SK-N-SH (cell line): ENCODE measurements around the gene AXL. TPM values are rescaled to one million over a fixed set of nuclear protein-coding genes. Genes with fewer than 3 reads are reported as not detected.
A peak's percentile ranks its signal among the peaks of the same experiment; 100 is the strongest.

Experiments
- CTCF ChIA-PET: fragments of 300-600, 350-600 bp; formaldehyde crosslinking; extraction: SDS; loops from one replicate; lab custom pipeline; 2021; lab: Yijun Ruan, JAX
- POLR2A ChIA-PET: fragments of 350-600 bp; sonication (Branson Sonifier 250); formaldehyde crosslinking; extraction: SDS; loops from one replicate; lab custom pipeline; 2020; ENCODE audit warnings: antibody characterized with exemption, inconsistent platforms; lab: Yijun Ruan, JAX
- DNase-seq: peaks from one replicate; pipeline ENCODE4 v3.0.0; 2012
- H2AFZ ChIP-seq: fragments of 200-600 bp; sonication (generic); 2 replicates; pipeline ENCODE4 v1.8.1; 2016; ENCODE audit warnings: antibody characterized with exemption, mild to moderate bottlenecking, low read depth
- H3F3A ChIP-seq: fragments of 200-600 bp; sonication (generic); replicated peaks from 2 replicates; pipeline ENCODE3; 2016; ENCODE audit warnings: antibody characterized with exemption, mild to moderate bottlenecking; ENCODE audit not compliant: insufficient read depth
- H3K27ac ChIP-seq, 2 experiments: fragments of 200-500 bp in 1 of 2; fragments of 200-600 bp in 1 of 2; sonication (Bioruptor generic) in 1 of 2; sonication (generic), shearing (Covaris generic) in 1 of 2; 2 replicates each; pipeline versions ENCODE4 v1.5.1 to v1.6.1; 2014 to 2016; ENCODE audit warnings: low read depth in 2 of 2, inconsistent platforms in 1 of 2, low read length in 1 of 2, mild to moderate bottlenecking in 1 of 2, mixed read lengths in 1 of 2
- H3K27me3 ChIP-seq: fragments of 200-600 bp; sonication (generic), shearing (Covaris generic); 2 replicates; pipeline ENCODE4 v1.6.1; 2016; ENCODE audit warnings: mixed run types; ENCODE audit not compliant: insufficient read depth
- H3K36me3 ChIP-seq, 2 experiments: fragments of 200-500 bp in 1 of 2; fragments of 200-600 bp in 1 of 2; sonication (Bioruptor generic) in 1 of 2; sonication (generic) in 1 of 2; replicated peaks in 1 of 2; 2 replicates each; pipeline versions ENCODE3 to v1.5.1; 2014 to 2016; ENCODE audit warnings: low read length in 1 of 2, mild to moderate bottlenecking in 1 of 2; ENCODE audit not compliant: insufficient read depth in 2 of 2, control insufficient read depth in 1 of 2
- H3K4me1 ChIP-seq, 2 experiments: fragments of 200-500 bp in 1 of 2; fragments of 200-600 bp in 1 of 2; sonication (Bioruptor generic) in 1 of 2; sonication (generic), shearing (Covaris generic) in 1 of 2; 2 replicates each; pipeline versions ENCODE4 v1.5.1 to v1.6.1; 2014 to 2016; ENCODE audit warnings: low read depth in 1 of 2, low read length in 1 of 2, mixed run types in 1 of 2; ENCODE audit not compliant: insufficient read depth in 2 of 2, control insufficient read depth in 1 of 2
- H3K4me2 ChIP-seq: fragments of 200-600 bp; sonication (generic), shearing (Covaris generic); 2 replicates; pipeline ENCODE4 v1.6.1; 2017; ENCODE audit warnings: mixed run types
- H3K4me3 ChIP-seq, 2 experiments: fragments of 200-500 bp in 1 of 2; fragments of 200-600 bp in 1 of 2; sonication (Bioruptor generic) in 1 of 2; sonication (generic), shearing (Covaris generic) in 1 of 2; 2 replicates each; pipeline versions ENCODE4 v1.5.1 to v1.8.1; 2014 to 2016; ENCODE audit warnings: low read depth in 2 of 2, inconsistent platforms in 1 of 2, low read length in 1 of 2, mild to moderate bottlenecking in 1 of 2, mixed read lengths in 1 of 2, moderate library complexity in 1 of 2
- H3K79me2 ChIP-seq: fragments of 200-600 bp; sonication (generic); 2 replicates; pipeline ENCODE4 v1.8.1; 2017; ENCODE audit warnings: mild to moderate bottlenecking; ENCODE audit not compliant: insufficient read depth
- H3K9ac ChIP-seq: fragments of 200-600 bp; sonication (generic); 2 replicates; pipeline ENCODE4 v1.6.1; 2017; ENCODE audit warnings: mixed run types
- H3K9me2 ChIP-seq: fragments of 200-600 bp; sonication (generic); 2 replicates; pipeline ENCODE4 v1.6.1; 2017; ENCODE audit warnings: mixed run types
- H3K9me3 ChIP-seq: fragments of 200-600 bp; sonication (generic); 2 replicates; pipeline ENCODE4 v1.6.1; 2017; ENCODE audit warnings: mixed run types, mild to moderate bottlenecking, moderate library complexity
- H4K20me1 ChIP-seq: fragments of 200-600 bp; sonication (generic); 2 replicates; pipeline ENCODE4 v1.6.1; 2017; ENCODE audit warnings: mild to moderate bottlenecking, mixed run types; ENCODE audit not compliant: insufficient read depth
- EP300 ChIP-seq, 2 experiments: IDR thresholded peaks; 2 replicates each; pipeline versions ENCODE4 v1.4.0 to v1.6.1; 2012; ENCODE audit warnings: borderline replicate concordance in 1 of 2, low read depth in 1 of 2, low read length in 1 of 2
- EZH2phosphoT487 ChIP-seq: fragments of 200-600 bp; sonication (generic); IDR thresholded peaks from 2 replicates; pipeline ENCODE4 v1.6.1; 2017; ENCODE audit warnings: low read depth, mixed run types, mild to moderate bottlenecking, antibody characterized with exemption, moderate library complexity, borderline replicate concordance
- FOSL2 ChIP-seq: IDR thresholded peaks from 2 replicates; pipeline ENCODE4 v1.4.0; 2012; ENCODE audit warnings: low read depth, mild to moderate bottlenecking, moderate library complexity, borderline replicate concordance
- FOXM1 ChIP-seq: IDR thresholded peaks from 2 replicates; pipeline ENCODE4 v1.4.0; 2012; ENCODE audit warnings: low read depth, mild to moderate bottlenecking
- IRF3 ChIP-seq: fragments of 150-350 bp; IDR thresholded peaks from 2 replicates; pipeline ENCODE4 v1.6.1; 2016; ENCODE audit warnings: mild to moderate bottlenecking, low read depth, low read length
- MXI1 ChIP-seq: IDR thresholded peaks from 2 replicates; pipeline ENCODE4 v1.6.1; 2012; ENCODE audit warnings: mild to moderate bottlenecking, low read depth, low read length, improper control_type of control experiment
- PBX3 ChIP-seq: IDR thresholded peaks from 2 replicates; pipeline ENCODE4; 2012
- RCOR1 ChIP-seq: fragments of 150-350 bp; IDR thresholded peaks from 2 replicates; pipeline ENCODE4 v1.6.1; 2017; ENCODE audit warnings: antibody characterized with exemption, low read length
- SIN3A ChIP-seq: IDR thresholded peaks from 2 replicates; pipeline ENCODE4 v1.6.1; 2012; ENCODE audit warnings: low read depth, mild to moderate bottlenecking, low read length, moderate library complexity, borderline replicate concordance
- SMC3 ChIP-seq: IDR thresholded peaks from 2 replicates; pipeline ENCODE4 v1.6.1; 2012; ENCODE audit warnings: low read depth, low read length, improper control_type of control experiment
- TEAD4 ChIP-seq: IDR thresholded peaks from 2 replicates; pipeline ENCODE4 v1.4.0; 2012; ENCODE audit warnings: mild to moderate bottlenecking, borderline replicate concordance; ENCODE audit not compliant: insufficient read depth
- USF1 ChIP-seq: IDR thresholded peaks from 2 replicates; pipeline ENCODE4 v1.4.0; 2012; ENCODE audit warnings: low read depth, borderline replicate concordance
- YY1 ChIP-seq: IDR thresholded peaks from 2 replicates; pipeline ENCODE4 v1.4.0; 2012; ENCODE audit warnings: low read depth, mild to moderate bottlenecking
- WGBS: methylation state at CpG from one replicate; pipeline ENCODE4 v1.1.6; 2017; ENCODE audit warnings: low lambda C conversion rate; 5-methylcytosine and 5-hydroxymethylcytosine counted together
- polyA plus RNA-seq, 3 experiments: library from polyadenylated mRNA; depleted of rRNA; stranded (reverse); fragments of >200 nt; gene quantifications; 2 replicates each; pipeline ENCODE4 v1.2.3, GENCODE V29; 2012

AXL gene
- polyA plus RNA-seq, 1 of the 3 experiments (the other 2 are of a cell fraction) = 82.6 TPM

- TF ChIP-seq FOSL2 (no peak), EZH2phosphoT487 (no peak), IRF3 (no peak), YY1 (no peak), EP300 (IDR thresholded peaks at IDR 0.05; ENCODE audit: borderline replicate concordance in 1 of 2, low read depth in 1 of 2, low read length in 1 of 2) (no peak), SIN3A (no peak), MXI1 (no peak), RCOR1 (no peak), SMC3 (no peak)
Observed at GRCh38 chr19:41219924-41220567, 1.0 kb downstream of the AXL start (continued).

- H3K9ac ChIP-seq = peak overlapping the region; percentile 99
- H2AFZ ChIP-seq = no peak overlapping the region
- H3K27me3 ChIP-seq = no peaks in the 10 kb centered on the region
- POLR2A ChIA-PET = no interaction called here
- TF ChIP-seq USF1 (no peak), PBX3 (no peak), FOSL2 (no peak), TEAD4 (no peak), FOXM1 (no peak)
- peaks cover 44% of the 10 kb centered on the region for H3F3A ChIP-seq
- peaks cover 0 to 16% of the 10 kb centered on the region in 2 experiments; a peak in 2 of 4 replicates for H3K4me1 ChIP-seq
- CTCF ChIA-PET = interaction anchor here (0.7 to 1.1 kb wide), 3 partner anchors 16 to 42 kb away, joined by 3 to 5 read pairs (median 3); no protein-coding TSS in a partner anchor
- peaks cover 0 to 10% of the 10 kb centered on the region in 2 experiments for H3K36me3 ChIP-seq
- H4K20me1 ChIP-seq = no peaks in the 10 kb centered on the region
- H3K4me3 ChIP-seq = peak overlapping the region; percentile 53 to 81; a peak in 3 of 4 replicates
- peaks cover 69% of the 10 kb centered on the region for H3K79me2 ChIP-seq
- no peaks in the 10 kb centered on the region for H3K9me3 ChIP-seq
- no peak for DNase-seq
- H3K9me2 ChIP-seq = no peaks in the 10 kb centered on the region
- peak overlapping the region in 1 of 2 experiments; percentile 96; a peak in 2 of 4 replicates for H3K27ac ChIP-seq
- peak overlapping the region; percentile 96 for H3K4me2 ChIP-seq
- 27% methylated on average over 8 of the region's 9 CpGs for WGBS
Observed at GRCh38 chr19:41220811-41221210, 1.8 kb downstream of the AXL start.
